ENCODE results near the gene GAS2L1. TPM values are rescaled to one million over a fixed set of nuclear protein-coding genes. Genes with fewer than 3 reads are reported as not detected.

Gene GAS2L1
- total RNA-seq, 1 experiment from 2014 or later: 8.0 TPM

DNA sequence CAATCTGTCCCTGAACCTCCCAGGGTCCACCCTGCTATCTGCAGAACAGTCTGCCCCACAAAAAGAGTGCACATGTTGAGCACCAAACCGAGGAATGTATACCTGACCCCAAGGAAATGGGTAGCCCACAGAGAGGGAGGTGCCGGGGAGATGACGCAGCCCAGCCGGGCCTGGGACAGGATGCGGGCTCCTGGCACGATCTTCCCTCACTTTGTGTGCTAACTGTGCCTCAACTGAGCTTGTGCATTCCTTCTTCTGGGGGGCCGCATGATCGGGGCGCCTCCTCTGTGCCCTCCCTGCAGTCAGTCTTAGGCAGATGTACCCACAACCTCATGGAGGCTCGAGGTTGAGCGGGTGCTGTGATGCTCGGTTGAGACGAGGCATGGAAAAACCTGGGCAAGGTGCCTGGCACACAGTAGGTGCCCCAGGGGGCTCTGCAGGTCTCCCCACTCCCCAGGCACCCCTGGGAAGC lies 2.4 kb downstream of the GAS2L1 start:
- Histone ChIP-seq H3K23me2 (ENCODE audit: insufficient read length, low read depth, low read length, poor library complexity, severe bottlenecking) (peaks cover 8% of the 10 kb centered on the region), H3K79me1 (ENCODE audit: insufficient read depth, low read depth, low read length, poor library complexity, severe bottlenecking) (no peaks in the 10 kb centered on the region), H4K20me1 (ENCODE audit: control insufficient read depth, insufficient read depth, insufficient read length) (no peaks in the 10 kb centered on the region), H2AFZ (ENCODE audit: low read length) (no peak overlapping the region), H3K9ac (ENCODE audit: extremely low read depth, insufficient read length, low read length) (no peak overlapping the region), H3K27me3 (ENCODE audit: insufficient read depth, low read length) (peaks cover 4% of the 10 kb centered on the region), H2AK5ac (ENCODE audit: insufficient read length, low read length) (no peak overlapping the region), H4K5ac (ENCODE audit: insufficient read length, low read depth, low read length) (no peak overlapping the region), H3K4ac (ENCODE audit: low read depth, low read length) (no peak overlapping the region), H2BK12ac (ENCODE audit: insufficient read length, low read depth, low read length) (no peak overlapping the region), H3K27ac (ENCODE audit: insufficient read length, low read depth, low read length) (no peak overlapping the region), H2BK120ac (ENCODE audit: low read depth, low read length, poor library complexity, severe bottlenecking) (no peak overlapping the region), H3K9me3 (ENCODE audit: control insufficient read depth, low read depth, low read length) (no peaks in the 10 kb centered on the region), H3K14ac (ENCODE audit: insufficient read depth, low read length) (no peak overlapping the region), H2BK5ac (ENCODE audit: insufficient read length, low read length) (no peak overlapping the region), H2BK15ac (ENCODE audit: low read depth, low read length) (no peak overlapping the region), H4K8ac (replicated peaks; ENCODE audit: insufficient read length, low read depth, low read length) (no peak overlapping the region), H4K91ac (ENCODE audit: insufficient read length, low read depth, low read length) (no peak overlapping the region), H2BK20ac (ENCODE audit: low read depth, low read length, poor library complexity, severe bottlenecking) (no peak overlapping the region), H3K56ac (ENCODE audit: insufficient read length, low read depth, low read length) (no peak overlapping the region), H3T11ph (ENCODE audit: low read length) (no peak overlapping the region), H3K4me1 (ENCODE audit: insufficient read depth, low read length) (no peaks in the 10 kb centered on the region), H3K4me2 (ENCODE audit: insufficient read depth, insufficient read length, low read length) (no peak overlapping the region), H3K23ac (ENCODE audit: insufficient read length, low read depth, low read length) (no peak overlapping the region), H3K18ac (ENCODE audit: insufficient read length, low read depth, low read length) (no peak overlapping the region), H3K79me2 (ENCODE audit: insufficient read depth, low read length) (no peaks in the 10 kb centered on the region)
- DNase-seq: no peak
- WGBS (ENCODE audit: extremely low coverage, insufficient read length, low lambda C conversion rate): no CpG with 5 or more reads among the region's 13 CpGs
- peaks cover 18 to 38% of the 10 kb centered on the region in 2 experiments for H3K4me1 Mint-ChIP-seq
- H3K4me3 Mint-ChIP-seq: no peak overlapping the region
- TF ChIP-seq, protein P1, sequence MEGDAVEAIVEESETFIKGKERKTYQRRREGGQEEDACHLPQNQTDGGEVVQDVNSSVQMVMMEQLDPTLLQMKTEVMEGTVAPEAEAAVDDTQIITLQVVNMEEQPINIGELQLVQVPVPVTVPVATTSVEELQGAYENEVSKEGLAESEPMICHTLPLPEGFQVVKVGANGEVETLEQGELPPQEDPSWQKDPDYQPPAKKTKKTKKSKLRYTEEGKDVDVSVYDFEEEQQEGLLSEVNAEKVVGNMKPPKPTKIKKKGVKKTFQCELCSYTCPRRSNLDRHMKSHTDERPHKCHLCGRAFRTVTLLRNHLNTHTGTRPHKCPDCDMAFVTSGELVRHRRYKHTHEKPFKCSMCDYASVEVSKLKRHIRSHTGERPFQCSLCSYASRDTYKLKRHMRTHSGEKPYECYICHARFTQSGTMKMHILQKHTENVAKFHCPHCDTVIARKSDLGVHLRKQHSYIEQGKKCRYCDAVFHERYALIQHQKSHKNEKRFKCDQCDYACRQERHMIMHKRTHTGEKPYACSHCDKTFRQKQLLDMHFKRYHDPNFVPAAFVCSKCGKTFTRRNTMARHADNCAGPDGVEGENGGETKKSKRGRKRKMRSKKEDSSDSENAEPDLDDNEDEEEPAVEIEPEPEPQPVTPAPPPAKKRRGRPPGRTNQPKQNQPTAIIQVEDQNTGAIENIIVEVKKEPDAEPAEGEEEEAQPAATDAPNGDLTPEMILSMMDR (conservative IDR thresholded peaks at IDR 0.05): no peak
- H3K36me3 Mint-ChIP-seq (ENCODE audit: insufficient read depth in 1 of 3, low read depth in 3 of 3): peaks cover 0 to 5% (median 0%) of the 10 kb centered on the region in 3 experiments; a peak in 3 of 7 replicates
- no peak overlapping the region for H3K27ac Mint-ChIP-seq
- H3K9me3 Mint-ChIP-seq: peaks cover 2 to 8% of the 10 kb centered on the region in 2 experiments; a peak in 4 of 5 replicates
- peaks cover 26% of the 10 kb centered on the region for H3K27me3 Mint-ChIP-seq (ENCODE audit: low read depth)
